RWPE2 (cell line): ENCODE data around the gene TUBAL3.

Experiments used
- ATAC-seq: fragments of 200-7000 bp; cut with Tn5 transposase; 3 replicates; pipeline ENCODE4 v1.9.1; 2021; ENCODE audit warnings: low read depth
- DNase-seq: peaks from one replicate; pipeline ENCODE4 v3.0.0-alpha.2; 2020; ENCODE audit warnings: low spot score
- H3K27ac ChIP-seq: fragments of 450-650 bp; 2 replicates; pipeline ENCODE4 v1.5.1; 2017; ENCODE audit warnings: mild to moderate bottlenecking; ENCODE audit not compliant: poor library complexity, severe bottlenecking
- H3K27me3 ChIP-seq: fragments of 250-450 bp; sonication (Bioruptor Pico); 2 replicates; pipeline ENCODE4 v1.5.1; 2021; ENCODE audit warnings: mild to moderate bottlenecking, moderate library complexity; ENCODE audit not compliant: insufficient read depth, poor library complexity, severe bottlenecking
- H3K36me3 ChIP-seq: fragments of 250-450 bp; sonication (Bioruptor Pico); 2 replicates; pipeline ENCODE4 v1.5.1; 2020; ENCODE audit warnings: low read depth, mild to moderate bottlenecking, moderate library complexity
- H3K4me1 ChIP-seq: fragments of 250-450 bp; sonication (Bioruptor Pico); 2 replicates; pipeline ENCODE4 v1.5.1; 2021; ENCODE audit warnings: mild to moderate bottlenecking, moderate library complexity; ENCODE audit not compliant: insufficient read depth, poor library complexity, severe bottlenecking
- H3K4me3 ChIP-seq: fragments of 250-450 bp; sonication (Bioruptor Pico); 2 replicates; pipeline ENCODE4 v1.5.1; 2021; ENCODE audit warnings: mild to moderate bottlenecking, moderate library complexity; ENCODE audit not compliant: severe bottlenecking
- H3K9me3 ChIP-seq: fragments of 250-450 bp; sonication (Bioruptor Pico); 2 replicates; pipeline ENCODE4 v1.5.1; 2021; ENCODE audit warnings: mild to moderate bottlenecking, moderate library complexity; ENCODE audit not compliant: severe bottlenecking
- TF ChIP-seq, protein P1 (sequence below): fragments of 450-650 bp; IDR thresholded peaks from one replicate; pipeline ENCODE4 v1.5.1; 2017; ENCODE audit warnings: mild to moderate bottlenecking, moderate library complexity; ENCODE audit not compliant: poor library complexity, severe bottlenecking

TUBAL3 gene

DNA sequence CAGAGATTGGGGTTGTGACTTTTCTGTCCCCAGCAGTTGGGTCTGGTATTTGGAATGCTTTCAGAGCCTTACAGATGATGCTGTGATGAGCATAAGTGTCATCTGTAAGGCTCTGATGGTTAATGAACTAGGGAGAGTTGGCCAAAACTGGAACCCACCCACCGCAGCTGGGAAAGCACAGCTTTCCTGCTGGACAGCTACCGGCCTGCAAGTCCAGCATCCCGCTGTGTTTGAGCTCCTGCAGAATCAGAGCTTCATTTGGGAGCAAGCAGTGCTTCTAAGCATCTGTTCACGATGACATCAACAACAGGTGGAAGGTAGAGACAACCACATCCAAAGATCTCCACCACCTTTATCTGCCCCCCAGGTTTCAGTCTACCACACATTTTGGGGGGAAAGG is 28.2 kb downstream of the TUBAL3 start:
- no peak overlapping the region for H3K27ac ChIP-seq
- no peaks in the 10 kb centered on the region for H3K4me1 ChIP-seq
- DNase-seq: no peak
- no peaks in the 10 kb centered on the region for H3K36me3 ChIP-seq
- TF ChIP-seq, protein P1, sequence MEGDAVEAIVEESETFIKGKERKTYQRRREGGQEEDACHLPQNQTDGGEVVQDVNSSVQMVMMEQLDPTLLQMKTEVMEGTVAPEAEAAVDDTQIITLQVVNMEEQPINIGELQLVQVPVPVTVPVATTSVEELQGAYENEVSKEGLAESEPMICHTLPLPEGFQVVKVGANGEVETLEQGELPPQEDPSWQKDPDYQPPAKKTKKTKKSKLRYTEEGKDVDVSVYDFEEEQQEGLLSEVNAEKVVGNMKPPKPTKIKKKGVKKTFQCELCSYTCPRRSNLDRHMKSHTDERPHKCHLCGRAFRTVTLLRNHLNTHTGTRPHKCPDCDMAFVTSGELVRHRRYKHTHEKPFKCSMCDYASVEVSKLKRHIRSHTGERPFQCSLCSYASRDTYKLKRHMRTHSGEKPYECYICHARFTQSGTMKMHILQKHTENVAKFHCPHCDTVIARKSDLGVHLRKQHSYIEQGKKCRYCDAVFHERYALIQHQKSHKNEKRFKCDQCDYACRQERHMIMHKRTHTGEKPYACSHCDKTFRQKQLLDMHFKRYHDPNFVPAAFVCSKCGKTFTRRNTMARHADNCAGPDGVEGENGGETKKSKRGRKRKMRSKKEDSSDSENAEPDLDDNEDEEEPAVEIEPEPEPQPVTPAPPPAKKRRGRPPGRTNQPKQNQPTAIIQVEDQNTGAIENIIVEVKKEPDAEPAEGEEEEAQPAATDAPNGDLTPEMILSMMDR: no peak
- no peak overlapping the region for H3K4me3 ChIP-seq
- no peak for ATAC-seq
- H3K9me3 ChIP-seq: no peaks in the 10 kb centered on the region
- H3K27me3 ChIP-seq: no peaks in the 10 kb centered on the region

DNA sequence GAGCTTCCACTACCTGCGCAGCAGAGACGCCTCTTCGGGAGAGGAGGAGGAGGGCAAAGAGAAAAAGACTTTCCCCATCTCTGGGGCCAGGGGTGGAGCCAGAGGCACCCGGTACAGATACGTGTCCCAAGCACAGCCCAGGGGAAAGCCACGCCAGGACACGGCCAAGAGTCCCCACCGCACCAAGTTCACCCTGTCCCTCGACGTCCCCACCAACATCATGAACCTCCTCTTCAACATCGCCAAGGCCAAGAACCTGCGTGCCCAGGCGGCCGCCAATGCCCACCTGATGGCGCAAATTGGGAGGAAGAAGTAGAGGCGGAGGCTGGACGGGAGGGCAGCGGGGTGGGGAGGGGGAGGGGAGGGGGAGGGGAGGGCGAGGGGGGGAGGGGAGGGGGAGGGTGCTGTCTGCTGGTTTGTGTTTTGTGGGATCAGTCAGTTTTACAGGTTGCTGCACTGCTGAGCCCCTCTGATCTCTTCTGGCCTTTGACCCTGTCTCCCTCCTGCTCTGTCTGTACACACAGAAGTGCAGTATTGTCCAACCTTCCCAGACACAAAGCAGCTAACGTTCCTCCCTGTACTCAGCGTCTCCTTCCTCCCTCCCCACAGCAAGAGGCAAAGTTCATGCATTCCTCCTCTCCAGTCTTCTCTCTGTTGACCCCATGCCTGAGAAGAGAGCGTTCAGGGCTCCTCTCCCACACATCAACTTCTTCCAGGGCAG is 30.6 kb downstream of the TUBAL3 start:
- no peaks in the 10 kb centered on the region for H3K27me3 ChIP-seq
- DNase-seq (no peak), ATAC-seq (no peak)
- H3K27ac ChIP-seq: no peak overlapping the region
- TF ChIP-seq, protein P1: no peak
- H3K36me3 ChIP-seq: no peaks in the 10 kb centered on the region
- H3K9me3 ChIP-seq: no peaks in the 10 kb centered on the region
- no peak overlapping the region for H3K4me3 ChIP-seq
- no peaks in the 10 kb centered on the region for H3K4me1 ChIP-seq

DNA sequence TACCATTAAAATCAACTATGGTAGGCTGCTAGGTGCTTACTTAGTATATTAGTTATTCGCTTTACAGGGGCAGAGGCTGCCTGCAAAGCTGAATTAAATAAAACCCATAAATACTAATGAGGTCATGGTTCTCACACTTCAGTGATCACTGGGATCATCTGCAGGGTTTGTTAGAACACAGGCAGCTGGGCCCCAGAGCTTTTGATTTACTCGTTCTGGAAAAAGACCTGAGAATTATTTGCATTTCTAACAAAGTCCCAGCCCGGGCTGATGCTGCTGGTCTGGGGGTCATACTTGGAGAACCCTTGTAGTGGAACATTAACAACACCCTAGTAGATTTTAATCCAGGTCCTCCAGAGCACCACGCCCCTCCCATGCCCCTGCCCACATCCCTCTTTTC is 31.3 kb downstream of the TUBAL3 start:
- DNase-seq (no peak), ATAC-seq (no peak)
- Histone ChIP-seq H3K9me3 (no peaks in the 10 kb centered on the region), H3K27ac (no peak overlapping the region), H3K4me1 (no peaks in the 10 kb centered on the region), H3K4me3 (no peak overlapping the region), H3K27me3 (no peaks in the 10 kb centered on the region), H3K36me3 (no peaks in the 10 kb centered on the region)
- TF ChIP-seq, protein P1: no peak

DNA sequence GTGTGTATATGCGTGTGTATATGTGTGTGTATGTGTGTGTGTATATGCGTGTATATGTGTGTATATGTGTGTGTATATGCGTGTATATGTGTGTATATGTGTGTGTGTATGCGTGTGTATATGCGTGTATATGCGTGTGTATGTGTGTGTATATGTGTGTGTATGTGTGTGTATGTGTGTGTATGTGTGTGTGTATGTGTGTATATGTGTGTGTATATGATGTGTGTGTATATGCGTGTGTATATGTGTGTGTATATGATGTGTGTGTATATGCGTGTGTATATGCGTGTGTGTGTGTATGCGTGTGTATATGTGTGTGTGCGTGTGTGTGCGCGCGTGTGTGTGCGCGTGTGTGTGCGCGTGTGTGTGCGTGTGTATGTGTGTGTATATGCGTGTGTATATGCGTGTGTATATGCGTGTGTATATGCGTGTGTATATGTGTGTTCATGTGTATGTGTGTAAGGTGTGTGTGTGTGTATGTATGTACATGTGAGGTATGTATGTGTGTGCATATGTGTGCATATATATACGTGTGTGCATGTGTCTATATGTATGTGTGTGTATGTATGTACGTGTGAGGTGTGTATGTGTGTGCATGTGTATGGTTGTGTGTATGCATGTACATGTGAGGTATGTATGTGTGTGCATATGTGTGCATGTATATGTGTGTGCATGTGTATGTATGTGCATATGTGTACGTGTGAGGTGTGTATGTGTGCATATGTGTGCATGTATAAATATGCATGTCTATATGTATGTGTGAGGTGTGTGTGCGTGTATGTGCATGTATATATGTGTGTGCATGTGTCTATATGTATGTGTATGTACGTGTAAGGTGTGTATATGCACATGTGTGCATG is 33.9 kb downstream of the TUBAL3 start:
- TF ChIP-seq, protein P1: no peak
- no peak for ATAC-seq
- H3K4me1 ChIP-seq: no peaks in the 10 kb centered on the region

More for the DNA sequence above, 33.9 kb downstream of the TUBAL3 start:
- Histone ChIP-seq H3K27ac (no peak overlapping the region), H3K27me3 (peaks cover 5% of the 10 kb centered on the region), H3K9me3 (no peaks in the 10 kb centered on the region), H3K36me3 (no peaks in the 10 kb centered on the region), H3K4me3 (no peak overlapping the region)
- no peak for DNase-seq
